Mucosa of descending colon (tissue), 3 donors: ENCODE data around the gene ST8SIA6. TPM values are rescaled to one million over a fixed set of nuclear protein-coding genes. Genes with fewer than 3 reads are reported as not detected.

ENCODE experiments used
- ATAC-seq: fragments of 200-7000 bp; cut with Tn5 transposase; one replicate; pipeline ENCODE4 v1.9.1; 2020; ENCODE audit warnings: mild to moderate bottlenecking, moderate library complexity
- DNase-seq, 3 donors: peaks; one replicate each; pipeline ENCODE4 v3.0.0-alpha.2; 2020
- H3K36me3 ChIP-seq: fragments of 200-600 bp; one replicate; pipeline ENCODE4 v1.8.0; 2021; ENCODE audit warnings: low read depth, mild to moderate bottlenecking
- H3K4me1 ChIP-seq: fragments of 200-600 bp; one replicate; pipeline ENCODE4 v1.8.0; 2021; ENCODE audit warnings: low read depth, mild to moderate bottlenecking
- H3K4me3 ChIP-seq: fragments of 200-600 bp; one replicate; pipeline ENCODE4 v1.8.0; 2021; ENCODE audit warnings: mild to moderate bottlenecking
- H3K9me3 ChIP-seq: fragments of 200-600 bp; one replicate; pipeline ENCODE4 v1.8.0; 2021; ENCODE audit warnings: mild to moderate bottlenecking
- intact Hi-C, 2 donors: fragments of 100-400 bp; cut with DNase I in 1 of 2; cut with micrococcal nuclease in 1 of 2; formaldehyde crosslinking; loops; one replicate each; pipeline versions ENCODE4 v1.11.0 to v1.11.1; 2022; cut with DNase I, micrococcal nuclease
- total RNA-seq, 3 donors: library from RNA; stranded (reverse); fragmentation: NEBNext Ultra II Directional in 2 of 3; extraction: Animal tissue kit (Norgen Biotek cat#: 25700) in 2 of 3; gene quantifications; one replicate each; pipeline versions ENCODE4 v1.2.1 to v1.2.4, GENCODE V29; 2021 to 2023
- TF ChIP-seq, protein P1 (sequence below): fragments of 200-600 bp; IDR thresholded peaks from one replicate; pipeline ENCODE4 v1.8.0; 2022; ENCODE audit warnings: antibody characterized with exemption, mild to moderate bottlenecking
- donor health status: DM: no; HTN: no; CAD: no; lungs with moderate emphysema.
- donor health status: DM: no; HTN: no; CAD: no.
- donor health status: DM: no; HTN: yes; CAD: no.

ST8SIA6 gene
- total RNA-seq, 3 donors from 2014 or later = 1.6 to 4.2 (median 2.2) TPM

DNA sequence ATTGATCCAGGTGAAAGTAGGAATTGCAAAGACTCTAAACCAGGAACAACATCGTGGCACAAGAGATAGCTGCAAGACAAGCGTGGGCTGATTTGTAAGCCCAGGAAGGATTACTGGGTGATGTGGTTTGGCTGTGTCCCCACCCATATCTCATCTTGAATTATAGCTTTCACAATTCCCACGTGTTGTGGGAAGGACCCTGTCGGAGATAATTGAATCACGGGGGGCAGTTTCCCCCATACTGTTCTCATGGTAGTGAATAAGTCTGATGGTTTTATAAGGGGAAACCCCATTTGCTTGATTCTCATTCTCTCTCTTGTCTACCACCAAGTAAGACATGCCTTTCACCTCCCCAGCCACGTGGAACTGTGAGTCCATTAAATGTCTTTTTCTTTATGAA lies 59.5 kb downstream of the ST8SIA6 start:
- no peaks in the 10 kb centered on the region for H3K36me3 ChIP-seq
- no peak overlapping the region for H3K4me3 ChIP-seq
- no peaks in the 10 kb centered on the region for H3K9me3 ChIP-seq
- TF ChIP-seq, protein P1, sequence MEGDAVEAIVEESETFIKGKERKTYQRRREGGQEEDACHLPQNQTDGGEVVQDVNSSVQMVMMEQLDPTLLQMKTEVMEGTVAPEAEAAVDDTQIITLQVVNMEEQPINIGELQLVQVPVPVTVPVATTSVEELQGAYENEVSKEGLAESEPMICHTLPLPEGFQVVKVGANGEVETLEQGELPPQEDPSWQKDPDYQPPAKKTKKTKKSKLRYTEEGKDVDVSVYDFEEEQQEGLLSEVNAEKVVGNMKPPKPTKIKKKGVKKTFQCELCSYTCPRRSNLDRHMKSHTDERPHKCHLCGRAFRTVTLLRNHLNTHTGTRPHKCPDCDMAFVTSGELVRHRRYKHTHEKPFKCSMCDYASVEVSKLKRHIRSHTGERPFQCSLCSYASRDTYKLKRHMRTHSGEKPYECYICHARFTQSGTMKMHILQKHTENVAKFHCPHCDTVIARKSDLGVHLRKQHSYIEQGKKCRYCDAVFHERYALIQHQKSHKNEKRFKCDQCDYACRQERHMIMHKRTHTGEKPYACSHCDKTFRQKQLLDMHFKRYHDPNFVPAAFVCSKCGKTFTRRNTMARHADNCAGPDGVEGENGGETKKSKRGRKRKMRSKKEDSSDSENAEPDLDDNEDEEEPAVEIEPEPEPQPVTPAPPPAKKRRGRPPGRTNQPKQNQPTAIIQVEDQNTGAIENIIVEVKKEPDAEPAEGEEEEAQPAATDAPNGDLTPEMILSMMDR = no peak
- intact Hi-C loops = no loop called here
- H3K4me1 ChIP-seq = no peaks in the 10 kb centered on the region
- ATAC-seq = no peak
- no peak for DNase-seq

DNA sequence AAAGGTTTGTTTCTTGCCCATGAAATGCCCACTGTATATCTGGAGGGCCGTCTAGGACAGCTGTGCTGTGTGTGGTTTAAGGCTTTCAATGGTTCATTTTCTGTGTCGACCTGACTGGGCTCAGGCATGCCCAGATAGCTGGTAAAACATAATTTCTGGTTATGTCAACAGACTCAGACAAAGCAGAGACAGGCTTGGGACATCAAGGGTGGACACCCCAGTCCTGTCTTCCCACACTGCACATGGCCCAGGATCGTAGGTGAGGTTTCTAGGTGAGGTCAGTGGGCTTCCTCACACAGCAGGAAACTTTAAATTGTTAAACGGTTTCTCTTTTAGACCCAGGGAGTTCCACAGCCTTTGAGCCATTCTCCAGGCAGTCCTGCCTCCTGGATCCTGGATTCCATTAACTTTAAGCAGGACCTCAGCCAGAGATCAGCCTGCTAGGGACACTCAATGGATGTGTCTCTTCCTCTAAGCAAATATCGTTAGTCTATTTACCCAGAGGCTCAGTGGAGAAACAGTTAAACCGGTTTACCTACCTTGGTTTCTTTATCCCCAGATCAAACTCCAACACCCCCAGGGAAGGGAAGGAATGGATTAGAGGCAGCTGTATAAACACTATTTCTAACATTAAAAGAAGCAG lies 66.4 kb downstream of the ST8SIA6 start:
- peak in 1 of 3 donors; percentile 18 for DNase-seq
- ATAC-seq = peak; percentile 93
- TF ChIP-seq, protein P1 = no peak
- H3K4me1 ChIP-seq = peaks cover 14% of the 10 kb centered on the region
- intact Hi-C loops = no loop called here
- H3K36me3 ChIP-seq = no peaks in the 10 kb centered on the region
- no peak overlapping the region for H3K4me3 ChIP-seq
- H3K9me3 ChIP-seq = no peaks in the 10 kb centered on the region

DNA sequence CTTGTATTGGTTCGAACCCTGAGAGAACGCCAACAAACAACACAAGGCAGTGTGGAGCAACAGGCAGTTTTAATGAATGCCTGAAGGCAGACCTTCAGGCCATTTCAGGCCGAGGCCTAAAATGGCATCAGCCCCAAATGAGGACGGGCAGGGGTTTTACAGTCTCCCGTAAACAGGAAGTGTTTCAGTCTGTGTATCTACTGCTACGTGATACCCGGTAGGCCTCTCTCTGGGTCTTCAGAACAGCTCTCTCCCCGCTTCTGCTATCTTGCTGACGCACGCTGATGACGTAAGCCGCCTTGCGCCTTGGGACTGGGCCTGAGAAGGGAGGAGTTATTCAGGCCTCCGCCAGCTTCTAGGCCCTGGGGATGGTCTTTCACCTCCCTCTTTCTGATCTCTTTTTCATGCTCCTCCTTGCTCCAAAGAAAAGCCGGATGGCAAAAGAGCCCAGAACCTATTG lies 67.7 kb downstream of the ST8SIA6 start:
- Histone ChIP-seq H3K36me3 (no peaks in the 10 kb centered on the region), H3K9me3 (no peaks in the 10 kb centered on the region), H3K4me3 (no peak overlapping the region), H3K4me1 (peaks cover 14% of the 10 kb centered on the region)
- no peak for DNase-seq
- no peak for ATAC-seq
- intact Hi-C loops = no loop called here
- TF ChIP-seq, protein P1 = no peak

DNA sequence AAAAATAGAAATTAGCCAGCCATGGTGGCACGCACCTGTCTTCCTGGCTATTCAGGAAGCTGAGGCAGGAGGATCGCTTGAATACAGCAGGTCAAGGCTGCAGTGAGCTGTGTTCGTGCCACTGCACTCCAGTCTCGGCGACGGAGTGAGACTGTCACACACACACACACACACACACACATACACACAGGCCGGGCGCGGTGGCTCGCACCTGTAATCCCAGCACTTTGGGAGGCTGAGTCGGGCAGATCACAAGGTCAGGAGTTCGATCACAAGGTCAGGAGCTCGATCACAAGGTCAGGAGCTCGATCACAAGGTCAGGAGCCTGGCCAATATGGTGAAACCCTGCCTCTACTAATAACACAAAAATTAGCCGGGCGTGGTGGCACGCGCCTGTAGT lies 68.4 kb downstream of the ST8SIA6 start:
- Histone ChIP-seq H3K36me3 (no peaks in the 10 kb centered on the region), H3K4me1 (peaks cover 14% of the 10 kb centered on the region), H3K4me3 (no peak overlapping the region), H3K9me3 (no peaks in the 10 kb centered on the region)
- DNase-seq (no peak), ATAC-seq (no peak)
- TF ChIP-seq, protein P1 = no peak
- intact Hi-C loops = no loop called here

DNA sequence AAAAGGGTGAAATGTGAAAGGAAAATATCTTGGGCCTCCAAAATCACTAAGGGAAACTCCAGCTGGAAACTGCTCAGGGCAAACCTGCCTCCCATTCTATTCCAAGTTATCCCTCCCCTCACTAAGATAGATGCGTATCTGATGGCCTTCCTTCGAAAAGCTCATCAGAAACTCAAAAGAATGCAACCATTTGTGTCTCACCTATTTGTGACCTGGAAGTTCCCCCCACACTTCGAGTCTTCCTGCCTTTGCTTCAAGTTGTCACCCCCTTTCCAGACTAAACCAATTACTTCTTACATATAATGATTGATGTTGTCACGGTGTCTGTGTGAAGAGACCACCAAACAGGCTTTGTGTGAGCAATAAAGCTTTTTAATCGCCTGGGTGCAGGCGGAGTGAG lies 69.3 kb downstream of the ST8SIA6 start:
- Histone ChIP-seq H3K4me1 (peaks cover 14% of the 10 kb centered on the region), H3K36me3 (no peaks in the 10 kb centered on the region), H3K4me3 (no peak overlapping the region), H3K9me3 (no peaks in the 10 kb centered on the region)
- no peak for DNase-seq
- ATAC-seq = no peak
- intact Hi-C loops = no loop called here
- TF ChIP-seq, protein P1 = no peak
